Urinary bladder (tissue), 4 donors: ENCODE measurements around the gene ARID3A. TPM values are rescaled to one million over a fixed set of nuclear protein-coding genes. Genes with fewer than 3 reads are reported as not detected.

Experiments used
- DNase-seq: peaks from one replicate; pipeline ENCODE4 v3.0.0-alpha.2; 2015; ENCODE audit errors: extremely low spot score
- H3K27ac ChIP-seq: one replicate; pipeline ENCODE4 v1.5.1; 2013; ENCODE audit warnings: low read depth, mild to moderate bottlenecking, moderate library complexity
- H3K36me3 ChIP-seq: one replicate; pipeline ENCODE4 v1.6.1; 2013; ENCODE audit warnings: mild to moderate bottlenecking, moderate library complexity; ENCODE audit not compliant: insufficient read depth
- H3K4me1 ChIP-seq: one replicate; pipeline ENCODE4 v1.6.1; 2013; ENCODE audit warnings: mild to moderate bottlenecking, moderate library complexity; ENCODE audit not compliant: insufficient read depth
- H3K4me3 ChIP-seq: one replicate; pipeline ENCODE4 v1.5.1; 2013; ENCODE audit warnings: low read depth, low read length
- WGBS: extraction: QIAGEN DNeasy Blood & Tissue Kit; methylation state at CpG from one replicate; pipeline ENCODE4 v1.1.7; 2013; 5-methylcytosine and 5-hydroxymethylcytosine counted together
- polyA plus RNA-seq: library from polyadenylated mRNA; stranded (reverse); fragments of 200-250 nt; gene quantifications from one replicate; pipeline ENCODE4 v1.2.3, GENCODE V29; 2013
- total RNA-seq: library from RNA; depleted of rRNA; stranded (reverse); fragments of >200 nt; gene quantifications from one replicate; pipeline ENCODE4 v1.2.3, GENCODE V29; 2014
- donor health status: healthy with polysubstance abuse.
- donor health status: healthy.

ARID3A gene
- total and polyA plus RNA-seq, 2 donors, result 6.1 to 9.1 TPM

DNA sequence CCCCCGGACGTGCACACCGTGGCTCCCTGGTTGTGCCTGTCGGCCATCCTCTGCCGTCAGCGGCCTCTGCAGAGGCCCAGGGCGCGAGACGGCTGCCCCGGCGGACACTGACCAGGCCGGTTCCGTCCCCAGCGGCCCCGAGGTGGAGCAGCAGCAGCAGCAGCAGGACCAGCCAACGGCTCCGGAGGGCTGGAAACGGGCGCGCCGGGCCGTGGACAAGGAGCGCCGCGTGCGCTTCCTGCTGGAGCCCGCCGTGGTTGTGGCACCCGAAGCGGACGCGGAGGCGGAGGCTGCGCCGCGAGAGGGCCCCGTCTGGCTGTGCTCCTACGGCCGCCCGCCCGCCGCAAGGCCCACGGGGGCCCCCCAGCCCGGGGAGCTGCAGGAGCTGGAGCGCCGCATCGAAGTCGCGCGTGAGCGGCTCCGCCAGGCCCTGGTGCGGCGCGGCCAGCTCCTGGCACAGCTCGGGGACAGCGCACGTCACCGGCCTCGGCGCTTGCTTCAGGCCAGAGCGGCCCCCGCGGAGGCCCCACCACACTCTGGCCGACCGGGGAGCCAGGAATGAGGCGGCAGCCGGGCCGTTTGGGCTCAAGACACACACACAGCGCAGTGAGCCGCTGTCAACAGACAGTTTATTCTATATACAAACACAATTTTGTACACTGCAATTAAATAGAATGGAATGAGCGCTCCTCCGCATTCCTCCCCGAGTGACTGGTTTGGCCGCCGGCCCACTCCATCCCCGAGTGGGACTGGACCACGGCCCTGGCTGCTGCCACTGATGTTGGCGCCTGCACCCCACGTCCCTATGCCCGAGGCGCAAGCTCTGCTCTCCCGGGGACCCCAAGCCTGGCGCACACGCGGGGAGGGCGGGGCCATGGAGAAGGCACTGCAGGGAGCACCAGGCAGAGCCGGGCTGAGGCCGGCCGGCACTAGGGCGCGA, 83.5 kb downstream of the ARID3A start:
- H3K36me3 ChIP-seq, result peaks cover 6% of the 10 kb centered on the region
- H3K27ac ChIP-seq, result peak overlapping the region; percentile 59
- no peaks in the 10 kb centered on the region for H3K4me1 ChIP-seq
- WGBS, result 68% methylated on average over 92 of the region's 92 CpGs
- no peak for DNase-seq
- H3K4me3 ChIP-seq, result no peak overlapping the region

DNA sequence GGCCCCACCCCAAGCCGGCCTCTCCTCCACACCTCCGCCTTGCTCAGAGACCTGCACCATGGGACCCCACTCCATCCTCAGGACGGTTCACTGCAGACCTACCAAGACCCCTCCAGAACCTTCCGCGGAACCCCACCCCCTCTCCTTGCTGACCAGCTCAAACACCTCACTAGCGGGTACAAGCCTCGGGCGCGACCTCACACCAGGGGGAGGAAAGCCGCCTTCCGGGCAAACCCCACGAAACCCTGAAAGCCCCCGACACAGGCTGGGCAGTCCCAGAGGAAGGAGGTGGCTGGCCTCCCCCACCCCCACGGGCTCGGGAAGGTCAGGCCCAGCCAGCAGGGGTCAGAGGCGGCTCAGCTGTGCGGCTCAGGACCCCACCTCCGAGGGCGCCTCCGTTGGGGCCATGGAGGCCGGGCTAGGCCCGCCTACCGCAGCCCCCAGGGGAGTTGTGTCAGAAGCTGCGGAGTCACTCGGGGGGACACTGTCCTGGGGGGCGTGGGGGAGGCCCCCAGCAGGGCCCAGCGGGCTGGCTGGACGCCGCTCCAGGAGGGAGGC, 84.2 kb downstream of the ARID3A start:
- DNase-seq, result no peak
- Histone ChIP-seq H3K4me3 (no peak overlapping the region), H3K36me3 (peaks cover 6% of the 10 kb centered on the region), H3K4me1 (no peaks in the 10 kb centered on the region), H3K27ac (peak overlapping the region; percentile 53)
- 78% methylated on average over 29 of the region's 29 CpGs for WGBS

DNA sequence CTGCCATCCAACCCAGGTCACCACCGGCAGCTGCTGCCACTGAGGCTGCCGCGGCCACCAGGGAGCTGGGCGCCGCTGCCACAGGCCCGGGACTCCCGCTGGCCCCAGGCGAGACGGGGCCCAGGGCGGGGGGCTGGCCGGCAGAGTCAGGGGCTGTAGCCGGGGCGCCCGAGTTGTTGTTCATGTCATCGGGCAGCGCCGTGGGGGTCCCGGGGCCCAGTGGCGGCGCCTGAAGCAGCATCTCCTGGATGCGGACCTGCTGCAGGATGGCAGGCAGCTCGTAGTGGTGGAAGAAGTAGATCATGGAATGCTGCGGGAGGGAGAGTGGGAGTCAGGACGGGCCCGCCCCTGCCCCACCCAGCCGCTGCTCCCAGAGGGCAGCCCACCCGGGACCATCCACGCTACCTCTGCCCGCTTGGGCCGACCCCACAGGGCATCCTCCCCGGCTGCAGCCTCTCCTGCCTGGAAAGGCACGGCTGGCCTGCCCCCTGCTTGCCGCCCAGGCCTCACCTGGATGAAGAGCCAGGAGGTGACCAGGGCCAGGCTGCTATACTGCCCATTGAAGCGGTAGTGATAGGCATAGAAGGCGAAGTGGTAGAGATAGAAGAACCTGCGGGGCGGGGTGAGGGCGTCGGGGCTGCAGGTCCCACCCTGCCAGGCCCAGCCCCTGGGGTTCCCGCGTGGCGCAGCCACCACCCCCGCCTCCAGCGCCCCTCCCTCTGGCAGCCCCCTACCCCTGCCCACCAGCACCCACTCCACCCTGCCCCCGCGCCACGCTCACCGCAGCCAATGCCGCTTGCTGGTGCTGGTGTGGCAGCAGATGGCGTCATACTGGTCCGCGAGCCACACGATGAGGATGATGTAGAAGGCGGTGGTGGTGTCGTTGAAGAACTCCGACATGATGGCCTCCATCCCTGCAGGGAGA, 85.0 kb downstream of the ARID3A start:
- WGBS, result 94% methylated on average over 56 of the region's 56 CpGs
- DNase-seq, result no peak
- H3K4me3 ChIP-seq, result no peak overlapping the region
- peaks cover 6% of the 10 kb centered on the region for H3K36me3 ChIP-seq
- H3K27ac ChIP-seq, result no peak overlapping the region
- H3K4me1 ChIP-seq, result no peaks in the 10 kb centered on the region

DNA sequence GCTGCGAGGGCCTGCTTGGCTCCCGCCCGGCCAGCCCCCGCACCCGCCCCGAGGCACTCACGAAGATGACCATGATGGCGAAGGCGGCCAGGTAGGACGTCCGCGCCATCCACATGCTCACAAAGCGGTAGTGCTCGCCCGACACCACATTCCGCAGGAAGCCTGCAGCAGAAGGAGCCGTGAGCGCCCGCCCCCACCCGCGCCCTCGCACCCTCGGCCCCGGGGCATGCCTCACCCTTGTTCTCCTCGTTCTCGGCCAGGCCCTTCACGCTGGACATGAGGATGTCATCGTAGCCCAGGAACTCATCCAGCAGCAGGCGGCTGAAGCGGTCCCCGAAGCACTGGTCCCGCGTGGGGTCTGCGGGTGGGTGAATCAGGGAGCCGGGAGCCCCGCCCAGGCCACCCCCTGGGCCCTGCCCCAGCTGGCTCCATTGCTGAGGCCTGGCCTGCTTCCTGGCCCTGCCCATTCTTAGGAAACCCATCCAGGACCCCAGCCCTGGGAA, 86.0 kb downstream of the ARID3A start:
- H3K4me1 ChIP-seq, result no peaks in the 10 kb centered on the region
- peaks cover 6% of the 10 kb centered on the region for H3K36me3 ChIP-seq
- DNase-seq, result no peak
- no peak overlapping the region for H3K4me3 ChIP-seq
- no peak overlapping the region for H3K27ac ChIP-seq
- 90% methylated on average over 36 of the region's 36 CpGs for WGBS

DNA sequence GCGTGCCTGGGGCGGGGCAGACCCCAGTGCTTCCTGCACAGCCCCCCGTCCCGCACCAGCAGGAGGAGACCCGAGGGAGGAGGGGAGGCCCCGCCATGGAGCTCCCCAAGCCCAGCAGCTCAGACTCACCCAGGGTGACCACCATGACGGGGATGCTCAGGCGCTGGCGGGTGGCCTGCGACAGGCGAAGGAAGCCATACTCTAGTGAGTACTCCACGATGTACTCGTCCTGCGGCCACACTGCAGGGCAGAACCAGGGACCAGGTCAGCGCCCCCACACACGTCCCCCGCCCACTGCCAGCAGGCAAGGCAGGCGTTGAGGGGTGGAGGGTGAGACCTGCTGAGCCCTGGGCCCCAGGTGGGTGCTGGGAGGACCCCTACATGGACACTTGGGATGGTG, 86.5 kb downstream of the ARID3A start:
- WGBS, result 92% methylated on average over 17 of the region's 18 CpGs
- Histone ChIP-seq H3K36me3 (peaks cover 6% of the 10 kb centered on the region), H3K27ac (no peak overlapping the region), H3K4me1 (peaks cover 2% of the 10 kb centered on the region), H3K4me3 (no peak overlapping the region)
- no peak for DNase-seq

DNA sequence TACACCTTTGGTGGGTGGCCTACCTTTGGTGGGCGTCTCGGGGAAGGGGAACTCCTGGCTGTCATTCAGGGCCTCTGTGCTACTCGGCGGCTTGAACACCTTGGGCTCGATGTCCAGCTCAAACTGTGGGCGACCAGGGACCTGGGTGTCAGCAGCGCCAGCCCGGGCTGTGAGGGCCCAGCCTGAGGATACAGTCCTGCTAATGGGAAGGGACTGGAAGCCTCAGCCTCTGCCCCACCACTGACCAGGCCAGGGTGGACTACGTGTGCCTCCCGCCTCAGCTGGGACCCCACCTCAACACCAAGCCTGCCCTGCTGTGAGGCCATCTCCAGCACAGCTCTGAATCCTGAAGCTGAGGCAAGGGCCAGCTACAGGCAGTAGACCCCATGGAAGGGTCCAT, 87.4 kb downstream of the ARID3A start:
- no peak for DNase-seq
- peaks cover 6% of the 10 kb centered on the region for H3K36me3 ChIP-seq
- H3K4me1 ChIP-seq, result peaks cover 2% of the 10 kb centered on the region
- H3K27ac ChIP-seq, result no peak overlapping the region
- 92% methylated on average over 10 of the region's 10 CpGs for WGBS
- no peak overlapping the region for H3K4me3 ChIP-seq

DNA sequence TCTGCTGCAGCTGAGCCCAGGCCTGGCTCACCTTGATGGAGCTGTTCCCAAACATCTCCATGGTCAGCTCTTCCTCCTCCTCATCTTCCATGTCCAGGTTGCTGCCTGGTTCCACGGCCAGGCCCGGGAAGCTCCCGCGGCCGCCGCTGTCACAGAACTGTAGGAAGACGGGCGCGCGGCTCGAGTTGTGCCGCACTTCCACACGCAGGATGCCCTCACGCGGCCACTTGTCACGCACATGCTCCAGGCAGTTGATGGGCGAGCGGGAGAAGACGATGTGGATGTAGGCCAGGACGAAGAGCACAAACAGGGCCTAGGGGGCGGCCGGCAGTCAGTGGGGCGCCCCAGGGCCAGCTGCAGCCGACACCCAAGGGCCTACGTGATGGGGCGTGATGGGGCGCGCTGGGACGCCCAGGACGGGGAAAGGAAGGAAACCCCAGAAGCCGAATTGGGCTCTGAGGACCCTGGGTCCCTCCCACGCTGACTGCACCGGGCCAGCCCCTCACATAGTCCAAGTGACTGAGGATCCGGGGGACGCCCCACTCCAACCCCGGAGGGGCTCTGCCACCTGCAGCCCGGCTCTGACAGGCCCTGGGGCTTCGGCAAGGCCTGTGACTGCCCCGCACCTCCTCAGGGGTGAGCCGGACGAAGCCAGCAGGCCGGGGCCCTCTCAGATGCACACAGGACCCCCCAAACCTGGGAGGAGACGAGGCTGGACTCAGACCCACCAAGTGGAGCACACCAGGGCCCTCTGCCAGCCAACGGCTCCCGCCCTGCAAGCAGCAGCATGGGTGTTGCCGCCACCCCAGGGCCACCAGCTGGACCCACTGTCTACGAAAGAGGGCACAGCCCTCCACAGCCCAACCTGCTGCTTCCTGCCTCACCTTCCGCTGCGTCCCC, 88.6 kb downstream of the ARID3A start:
- no peak overlapping the region for H3K4me3 ChIP-seq
- peaks cover 5% of the 10 kb centered on the region for H3K4me1 ChIP-seq
- H3K27ac ChIP-seq, result no peak overlapping the region
- 93% methylated on average over 49 of the region's 49 CpGs for WGBS
- H3K36me3 ChIP-seq, result peaks cover 6% of the 10 kb centered on the region
- no peak for DNase-seq

DNA sequence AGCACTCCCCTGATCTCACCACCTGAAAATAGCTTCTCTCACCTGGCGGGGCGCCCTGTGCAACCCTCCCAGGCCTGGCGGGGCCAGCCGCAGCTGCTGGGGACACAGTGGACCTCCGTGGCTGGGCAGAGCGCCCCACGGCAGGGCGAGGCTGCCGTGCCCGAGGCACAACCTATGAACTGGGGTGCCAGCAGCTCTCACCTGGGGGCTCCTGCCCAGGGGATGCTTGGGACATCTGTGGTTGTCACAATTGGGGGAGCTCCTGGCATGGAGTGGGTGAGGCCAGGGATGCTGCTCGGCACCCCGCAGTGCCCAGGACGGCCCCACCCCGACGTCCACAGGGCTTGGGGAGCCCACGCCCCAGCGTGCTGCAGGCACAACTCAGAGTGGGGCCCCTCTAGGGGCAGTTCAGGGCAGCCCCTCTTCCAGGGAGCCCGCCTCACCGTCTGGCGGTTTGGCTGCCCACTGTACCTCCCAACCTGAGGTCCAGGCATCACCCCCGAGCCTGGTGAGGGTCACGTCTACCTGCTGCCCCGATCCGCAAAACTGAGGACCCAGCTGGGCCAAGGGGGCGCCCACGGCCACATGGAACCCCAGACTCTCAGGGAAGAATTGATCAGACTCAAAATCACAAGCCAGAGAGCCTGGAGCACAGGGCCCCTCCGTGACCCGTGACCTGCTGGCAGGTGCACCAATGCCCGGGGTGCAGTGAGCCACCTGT, 89.4 kb downstream of the ARID3A start:
- WGBS, result 86% methylated on average over 29 of the region's 29 CpGs
- peaks cover 6% of the 10 kb centered on the region for H3K36me3 ChIP-seq
- no peak for DNase-seq
- H3K27ac ChIP-seq, result no peak overlapping the region
- H3K4me1 ChIP-seq, result peaks cover 9% of the 10 kb centered on the region
- H3K4me3 ChIP-seq, result no peak overlapping the region

DNA sequence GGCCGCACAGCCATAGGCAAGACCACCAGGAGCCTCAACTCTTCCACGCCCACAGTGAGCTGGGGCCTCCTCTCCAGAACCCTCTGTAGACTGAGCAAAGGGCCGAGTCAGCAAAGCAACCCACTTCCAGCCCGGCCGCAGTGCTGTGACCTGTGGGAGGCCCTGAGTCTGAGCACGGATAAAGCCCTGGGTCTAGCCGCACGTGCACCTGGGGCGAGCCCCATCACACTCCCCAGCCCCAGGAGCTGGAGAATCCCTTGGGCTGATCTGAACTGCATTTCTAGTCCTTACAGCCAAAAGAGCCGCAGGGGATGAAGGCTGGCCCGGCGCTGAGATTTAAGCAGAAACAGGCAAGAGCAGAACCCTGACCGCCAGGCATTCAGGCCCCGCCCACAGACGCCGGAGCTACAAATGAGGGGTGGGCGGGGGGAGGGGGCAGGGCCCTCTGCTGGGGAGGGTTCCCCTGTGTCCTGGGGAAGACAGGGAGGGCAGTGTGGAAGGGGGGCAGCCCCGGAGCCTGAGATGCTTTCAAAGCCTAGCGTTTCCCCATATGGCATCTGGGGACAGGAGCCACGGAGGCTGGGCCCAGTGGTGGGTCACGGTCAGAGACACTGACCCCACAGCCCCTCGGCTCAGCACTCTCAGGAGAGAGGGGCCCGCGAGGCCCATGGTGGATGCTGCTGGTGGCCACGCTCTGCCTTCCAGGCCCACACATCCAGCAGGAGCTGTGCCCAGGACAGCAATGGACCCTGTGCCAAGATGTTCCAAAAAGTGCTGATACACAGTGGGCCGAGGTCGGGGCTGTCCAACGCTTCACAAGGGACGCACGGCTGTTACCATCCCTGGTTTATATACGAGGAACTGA, 90.2 kb downstream of the ARID3A start:
- no peak overlapping the region for H3K4me3 ChIP-seq

DNA sequence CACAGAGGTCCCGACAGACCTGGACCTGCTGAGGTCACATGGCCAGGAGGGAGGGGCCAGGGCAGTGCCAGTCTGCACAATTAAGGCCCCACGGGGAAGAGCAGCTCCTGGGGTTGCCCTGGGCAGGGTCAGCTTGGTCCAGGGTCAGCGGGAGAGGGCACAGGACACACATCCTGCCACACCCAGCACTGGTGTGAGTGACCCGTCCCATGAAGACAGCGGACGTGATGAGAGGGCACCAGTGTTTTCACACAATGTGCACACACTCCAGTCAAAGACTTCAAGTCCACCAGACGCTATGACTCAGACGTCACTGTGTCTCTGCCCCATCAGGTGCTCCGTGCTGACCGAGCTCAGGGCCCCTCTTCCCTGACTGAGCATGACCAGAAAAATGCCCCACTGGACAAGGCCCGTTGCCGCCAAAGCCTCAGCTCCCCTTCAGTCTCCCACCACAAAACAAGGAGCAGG, 90.8 kb downstream of the ARID3A start:
- H3K27ac ChIP-seq, result no peak overlapping the region
- WGBS, result 44% methylated on average over 12 of the region's 12 CpGs
- H3K4me3 ChIP-seq, result no peak overlapping the region
- DNase-seq, result no peak
- H3K36me3 ChIP-seq, result no peaks in the 10 kb centered on the region
- peaks cover 9% of the 10 kb centered on the region for H3K4me1 ChIP-seq

More for the DNA sequence above, 90.2 kb downstream of the ARID3A start:
- no peak for DNase-seq
- H3K4me1 ChIP-seq, result peaks cover 9% of the 10 kb centered on the region
- 53% methylated on average over 31 of the region's 31 CpGs for WGBS
- no peak overlapping the region for H3K27ac ChIP-seq
- H3K36me3 ChIP-seq, result no peaks in the 10 kb centered on the region

DNA sequence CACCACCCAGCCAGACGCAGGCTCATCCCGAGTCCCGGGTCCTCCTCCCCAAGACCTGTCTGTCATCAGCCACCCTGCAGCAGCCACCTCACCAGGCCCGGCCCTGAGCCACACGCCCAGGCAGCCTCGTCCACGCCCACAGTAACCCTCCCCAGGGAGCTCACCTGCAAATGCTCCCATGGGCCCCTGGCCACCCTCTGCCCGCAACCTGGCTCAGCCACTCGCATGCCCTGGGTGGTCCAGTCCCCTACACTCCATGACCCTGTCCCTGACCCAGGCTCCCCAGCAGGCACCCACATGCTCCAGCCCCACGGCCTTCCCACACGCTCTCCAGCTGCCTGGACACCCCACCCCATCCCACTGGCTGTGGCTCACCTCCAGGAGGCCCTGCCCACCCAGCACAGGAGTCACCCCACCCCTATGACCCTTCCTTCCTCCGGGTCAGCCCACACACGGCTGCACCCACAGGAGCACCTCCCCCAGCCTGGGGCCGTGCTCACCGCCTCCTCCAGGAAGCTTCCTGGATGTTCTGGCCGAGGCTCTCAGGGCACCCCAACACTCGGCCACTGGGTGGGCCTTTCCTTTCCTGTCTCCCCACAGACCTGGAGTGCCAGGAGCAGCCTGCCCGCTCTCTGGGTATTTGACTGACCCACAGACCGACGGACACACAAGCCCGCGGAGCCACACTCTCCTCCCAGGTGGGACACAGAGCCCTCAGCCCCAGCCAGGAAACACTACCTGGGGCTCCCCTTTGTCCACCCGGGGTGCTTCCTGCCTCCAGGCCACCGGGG, 91.5 kb downstream of the ARID3A start:
- no peak overlapping the region for H3K4me3 ChIP-seq
- H3K27ac ChIP-seq, result peak overlapping the region; percentile 28
- DNase-seq, result no peak
- H3K4me1 ChIP-seq, result peaks cover 9% of the 10 kb centered on the region
- H3K36me3 ChIP-seq, result no peaks in the 10 kb centered on the region
- 58% methylated on average over 24 of the region's 24 CpGs for WGBS
